ENCODE results near the gene VSIG10L. TPM values are rescaled to one million over a fixed set of nuclear protein-coding genes. Genes with fewer than 3 reads are reported as not detected.

VSIG10L gene
- total RNA-seq, 4 donors from 2014 or later, result 0.60 to 2.2 (median 1.8) TPM

GRCh38 chr19:51357952-51358351 is 16.0 kb upstream of the VSIG10L start:
- TF ChIP-seq POLR2A (IDR thresholded peaks at IDR 0.05) (no peak), CTCF (IDR thresholded peaks at IDR 0.05) (no peak), POLR2AphosphoS5 (IDR thresholded peaks at IDR 0.05) (no peak), EP300 (IDR thresholded peaks at IDR 0.05; ENCODE audit: low read depth) (no peak)
- Histone ChIP-seq H3K27ac (no peak overlapping the region), H3K27me3 (no peaks in the 10 kb centered on the region), H3K4me3 (no peak overlapping the region), H3K9me3 (no peaks in the 10 kb centered on the region), H3K36me3 (peaks cover 0 to 2% (median 0%) of the 10 kb centered on the region in 4 donors), H3K4me1 (peaks cover 0 to 5% (median 2%) of the 10 kb centered on the region in 4 donors)
- intact Hi-C loops (cut with DNase I; ENCODE audit: low total_unique reads) (no loop called here), in situ Hi-C loops (cut with MboI; ENCODE audit: low pct_ligation_motif_present in 1 of 4, low pct_unique_long_range_greater_than_20kb in 1 of 4, low sequenced_read_pairs in 3 of 4) (no loop called here)
- no peak for DNase-seq
- WGBS, 2 donors (ENCODE audit: low coverage in 1 of 2), result 87% methylated on average over 7 of the region's 7 CpGs; no CpG with 5 or more reads in 1 of the 2 donors

GRCh38 chr19:51356159-51356801 is 14.3 kb upstream of the VSIG10L start:
- in situ Hi-C loops (cut with MboI; ENCODE audit: low pct_ligation_motif_present in 1 of 4, low pct_unique_long_range_greater_than_20kb in 1 of 4, low sequenced_read_pairs in 3 of 4) (no loop called here), intact Hi-C loops (cut with DNase I; ENCODE audit: low total_unique reads) (no loop called here)
- Histone ChIP-seq H3K27ac (no peak overlapping the region), H3K9me3 (no peaks in the 10 kb centered on the region), H3K27me3 (no peaks in the 10 kb centered on the region), H3K4me3 (no peak overlapping the region), H3K36me3 (peaks cover 0 to 12% (median 4%) of the 10 kb centered on the region in 4 donors), H3K4me1 (no peaks in the 10 kb centered on the region)
- no peak for DNase-seq
- no peak for TF ChIP-seq EP300 (IDR thresholded peaks at IDR 0.05; ENCODE audit: low read depth)
- no peak for TF ChIP-seq POLR2AphosphoS5 (IDR thresholded peaks at IDR 0.05)
- no peak for TF ChIP-seq POLR2A (IDR thresholded peaks at IDR 0.05)
- TF ChIP-seq CTCF (IDR thresholded peaks at IDR 0.05), result no peak
- 96 to 98% methylated on average over 9 to 10 of the region's 10 CpGs for WGBS, 2 donors (ENCODE audit: low coverage in 1 of 2)

- 52 to 100% methylated on average over 1 to 8 of the region's 8 CpGs for whole genome bisulfite sequencing, 2 donors (ENCODE audit: low coverage in 1 of 2)
- in situ Hi-C loops (cut with MboI; ENCODE audit: low pct_ligation_motif_present in 1 of 4, low pct_unique_long_range_greater_than_20kb in 1 of 4, low sequenced_read_pairs in 3 of 4) (no loop called here), intact Hi-C loops (cut with DNase I; ENCODE audit: low total_unique reads) (no loop called here)
- no peaks in the 10 kb centered on the region for H3K4me1 ChIP-seq
- H3K27ac ChIP-seq, result no peak overlapping the region
- no peaks in the 10 kb centered on the region for H3K27me3 ChIP-seq
- no peak for DNase-seq
- H3K4me3 ChIP-seq, result no peak overlapping the region
- peaks cover 0 to 17% (median 7%) of the 10 kb centered on the region in 4 donors for H3K36me3 ChIP-seq
- TF ChIP-seq EP300 (IDR thresholded peaks at IDR 0.05; ENCODE audit: low read depth) (no peak), POLR2A (IDR thresholded peaks at IDR 0.05) (no peak), POLR2AphosphoS5 (IDR thresholded peaks at IDR 0.05) (no peak), CTCF (IDR thresholded peaks at IDR 0.05) (no peak)
- H3K9me3 ChIP-seq, result no peaks in the 10 kb centered on the region
Observed at GRCh38 chr19:51354742-51355148, 12.8 kb upstream of the VSIG10L start.

GRCh38 chr19:51354103-51354741 is 12.3 kb upstream of the VSIG10L start:
- 77% methylated on average over 12 of the region's 12 CpGs; no CpG with 5 or more reads in 1 of the 2 donors for WGBS, 2 donors (ENCODE audit: low coverage in 1 of 2)
- H3K4me3 ChIP-seq, result no peak overlapping the region

More at GRCh38 chr19:51354103-51354741, 12.3 kb upstream of the VSIG10L start:
- no peak for DNase-seq
- H3K27me3 ChIP-seq, result no peaks in the 10 kb centered on the region
- H3K36me3 ChIP-seq, result peaks cover 0 to 17% (median 7%) of the 10 kb centered on the region in 4 donors
- H3K27ac ChIP-seq, result no peak overlapping the region
- in situ Hi-C loops (cut with MboI; ENCODE audit: low pct_ligation_motif_present in 1 of 4, low pct_unique_long_range_greater_than_20kb in 1 of 4, low sequenced_read_pairs in 3 of 4), result no loop called here
- no peaks in the 10 kb centered on the region for H3K4me1 ChIP-seq
- no peak for TF ChIP-seq POLR2A (IDR thresholded peaks at IDR 0.05)
- TF ChIP-seq CTCF (IDR thresholded peaks at IDR 0.05), result no peak
- TF ChIP-seq POLR2AphosphoS5 (IDR thresholded peaks at IDR 0.05), result no peak
- TF ChIP-seq EP300 (IDR thresholded peaks at IDR 0.05; ENCODE audit: low read depth), result no peak
- intact Hi-C loops (cut with DNase I; ENCODE audit: low total_unique reads), result no loop called here
- no peaks in the 10 kb centered on the region for H3K9me3 ChIP-seq

Measured in transverse colon (tissue), 4 donors.